A549 (cell line): ENCODE results near the gene SEC14L5.

Source experiments
- CBX8 ChIP-seq: fragments of 200-600 bp; sonication (generic); IDR thresholded peaks from 2 replicates; pipeline ENCODE4 v1.6.1; 2016
- CTCF ChIP-seq: fragments of >200 bp; sonication (Bioruptor Twin); formaldehyde crosslinking; IDR thresholded peaks from 3 replicates; pipeline ENCODE4 v1.5.1; 2016
- EP300 ChIP-seq, 2 experiments: fragments of >200 bp; sonication (Bioruptor Twin); formaldehyde crosslinking; IDR thresholded peaks; 2 replicates in 1 of 2; 3 replicates in 1 of 2; pipeline ENCODE4 v1.6.1; 2016 to 2017
- MAFK ChIP-seq: fragments of 450-650 bp; IDR thresholded peaks from 2 replicates; pipeline ENCODE4 v1.6.1; 2014; ENCODE audit not compliant: partially characterized antibody
- POLR2A ChIP-seq: IDR thresholded peaks from 2 replicates; pipeline ENCODE4 v1.6.1; 2012; ENCODE audit warnings: mild to moderate bottlenecking, low read length
- RCOR1 ChIP-seq: fragments of 150-350 bp; IDR thresholded peaks from 2 replicates; pipeline ENCODE4 v1.6.1; 2014; ENCODE audit warnings: antibody characterized with exemption, low read length, low read depth
- SMC3 ChIP-seq: fragments of >200 bp; sonication (Bioruptor Twin); formaldehyde crosslinking; IDR thresholded peaks from 3 replicates; pipeline ENCODE4 v1.6.1; 2018; ENCODE audit warnings: inconsistent platforms
- TP53 ChIP-seq: fragments of 250-450 bp; sonication (Bioruptor Pico); IDR thresholded peaks from 2 replicates; pipeline ENCODE4 v1.5.0; 2021; ENCODE audit warnings: mild to moderate bottlenecking, moderate library complexity
- TF ChIP-seq, protein P1 (sequence below): IDR thresholded peaks from 2 replicates; pipeline ENCODE4 v1.6.1; 2012
- TF ChIP-seq, protein P2 (sequence below): IDR thresholded peaks from 2 replicates; pipeline ENCODE4 v1.6.1; 2012
- TF ChIP-seq, protein P3 (sequence below): fragments of 200-600 bp; sonication (generic); IDR thresholded peaks from 2 replicates; pipeline ENCODE4 v1.6.1; 2016; ENCODE audit warnings: antibody characterized with exemption, mild to moderate bottlenecking, moderate library complexity

DNA sequence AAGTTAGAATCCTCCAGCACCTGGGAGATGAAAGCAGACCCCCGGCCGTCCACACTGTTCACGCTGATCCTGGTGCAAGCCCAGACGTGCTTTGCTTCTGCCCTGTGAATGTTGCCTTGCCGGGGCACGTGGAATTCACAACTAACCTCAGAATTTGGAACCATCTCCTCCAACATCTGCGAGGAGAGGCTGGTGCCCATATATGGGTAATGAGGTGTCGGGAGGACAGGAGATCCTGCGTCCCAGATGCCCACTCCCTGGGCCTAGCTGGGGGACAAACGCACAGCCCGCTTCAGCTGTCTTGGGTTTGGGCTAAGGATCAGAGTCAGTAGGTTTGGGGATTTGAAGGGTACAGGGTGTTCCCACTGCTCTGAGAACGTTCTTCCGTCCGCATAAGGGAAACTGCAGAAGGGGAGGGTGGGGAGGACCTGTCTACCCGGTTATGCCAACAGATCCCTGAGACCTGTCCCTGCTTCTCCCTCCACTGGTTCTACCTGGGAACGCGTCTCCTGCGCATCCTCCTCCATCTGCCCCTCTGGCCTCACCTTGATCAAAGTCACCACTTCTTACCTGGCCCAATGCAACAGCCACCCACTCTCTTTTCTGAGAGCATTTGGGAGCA, 35.3 kb upstream of the SEC14L5 start:
- TF ChIP-seq CTCF (no peak), POLR2A (no peak), RCOR1 (no peak), TP53 (no peak), EP300 (IDR thresholded peaks at IDR 0.05) (no peak), SMC3 (no peak), CBX8 (no peak), MAFK (no peak)
- TF ChIP-seq, protein P1, sequence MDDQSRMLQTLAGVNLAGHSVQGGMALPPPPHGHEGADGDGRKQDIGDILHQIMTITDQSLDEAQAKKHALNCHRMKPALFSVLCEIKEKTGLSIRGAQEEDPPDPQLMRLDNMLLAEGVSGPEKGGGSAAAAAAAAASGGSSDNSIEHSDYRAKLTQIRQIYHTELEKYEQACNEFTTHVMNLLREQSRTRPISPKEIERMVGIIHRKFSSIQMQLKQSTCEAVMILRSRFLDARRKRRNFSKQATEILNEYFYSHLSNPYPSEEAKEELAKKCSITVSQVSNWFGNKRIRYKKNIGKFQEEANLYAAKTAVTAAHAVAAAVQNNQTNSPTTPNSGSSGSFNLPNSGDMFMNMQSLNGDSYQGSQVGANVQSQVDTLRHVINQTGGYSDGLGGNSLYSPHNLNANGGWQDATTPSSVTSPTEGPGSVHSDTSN = no peak
- TF ChIP-seq, protein P2, sequence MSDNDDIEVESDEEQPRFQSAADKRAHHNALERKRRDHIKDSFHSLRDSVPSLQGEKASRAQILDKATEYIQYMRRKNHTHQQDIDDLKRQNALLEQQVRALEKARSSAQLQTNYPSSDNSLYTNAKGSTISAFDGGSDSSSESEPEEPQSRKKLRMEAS = no peak
- TF ChIP-seq, protein P3, sequence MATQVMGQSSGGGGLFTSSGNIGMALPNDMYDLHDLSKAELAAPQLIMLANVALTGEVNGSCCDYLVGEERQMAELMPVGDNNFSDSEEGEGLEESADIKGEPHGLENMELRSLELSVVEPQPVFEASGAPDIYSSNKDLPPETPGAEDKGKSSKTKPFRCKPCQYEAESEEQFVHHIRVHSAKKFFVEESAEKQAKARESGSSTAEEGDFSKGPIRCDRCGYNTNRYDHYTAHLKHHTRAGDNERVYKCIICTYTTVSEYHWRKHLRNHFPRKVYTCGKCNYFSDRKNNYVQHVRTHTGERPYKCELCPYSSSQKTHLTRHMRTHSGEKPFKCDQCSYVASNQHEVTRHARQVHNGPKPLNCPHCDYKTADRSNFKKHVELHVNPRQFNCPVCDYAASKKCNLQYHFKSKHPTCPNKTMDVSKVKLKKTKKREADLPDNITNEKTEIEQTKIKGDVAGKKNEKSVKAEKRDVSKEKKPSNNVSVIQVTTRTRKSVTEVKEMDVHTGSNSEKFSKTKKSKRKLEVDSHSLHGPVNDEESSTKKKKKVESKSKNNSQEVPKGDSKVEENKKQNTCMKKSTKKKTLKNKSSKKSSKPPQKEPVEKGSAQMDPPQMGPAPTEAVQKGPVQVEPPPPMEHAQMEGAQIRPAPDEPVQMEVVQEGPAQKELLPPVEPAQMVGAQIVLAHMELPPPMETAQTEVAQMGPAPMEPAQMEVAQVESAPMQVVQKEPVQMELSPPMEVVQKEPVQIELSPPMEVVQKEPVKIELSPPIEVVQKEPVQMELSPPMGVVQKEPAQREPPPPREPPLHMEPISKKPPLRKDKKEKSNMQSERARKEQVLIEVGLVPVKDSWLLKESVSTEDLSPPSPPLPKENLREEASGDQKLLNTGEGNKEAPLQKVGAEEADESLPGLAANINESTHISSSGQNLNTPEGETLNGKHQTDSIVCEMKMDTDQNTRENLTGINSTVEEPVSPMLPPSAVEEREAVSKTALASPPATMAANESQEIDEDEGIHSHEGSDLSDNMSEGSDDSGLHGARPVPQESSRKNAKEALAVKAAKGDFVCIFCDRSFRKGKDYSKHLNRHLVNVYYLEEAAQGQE = no peak
